ENCODE results near the gene TJAP1. TPM values are rescaled to one million over a fixed set of nuclear protein-coding genes. Genes with fewer than 3 reads are reported as not detected.

Gene TJAP1
- total and polyA plus RNA-seq, 8 donors, result 24.5 to 46.9 (median 37.5) TPM

GRCh38 chr6:43511824-43512415 is 34.5 kb downstream of the TJAP1 start:
- no peak overlapping the region for H3K4me3 ChIP-seq
- H3K36me3 ChIP-seq, result peaks cover 0 to 53% of the 10 kb centered on the region in 2 donors
- H3K9me3 ChIP-seq, result no peaks in the 10 kb centered on the region
- intact Hi-C loops (cut with DNase I), result no loop called here
- peaks cover 0 to 31% of the 10 kb centered on the region in 2 donors for H3K27me3 ChIP-seq
- no peak for DNase-seq
- peaks cover 29 to 64% of the 10 kb centered on the region in 2 donors for H3K4me1 ChIP-seq
- TF ChIP-seq CTCF (IDR thresholded peaks at IDR 0.05), result no peak
- ATAC-seq, result no peak
- H3K27ac ChIP-seq, result no peak overlapping the region

GRCh38 chr6:43515808-43516207 is 38.4 kb downstream of the TJAP1 start:
- intact Hi-C loops (cut with DNase I), result no loop called here
- ATAC-seq (no peak), DNase-seq (no peak)
- peak overlapping the region; percentile 85 to 90 for H3K27ac ChIP-seq
- H3K4me1 ChIP-seq, result peaks cover 31 to 59% of the 10 kb centered on the region in 2 donors
- no peak for TF ChIP-seq CTCF (IDR thresholded peaks at IDR 0.05)
- H3K9me3 ChIP-seq, result no peaks in the 10 kb centered on the region
- peaks cover 0 to 68% of the 10 kb centered on the region in 2 donors for H3K36me3 ChIP-seq
- H3K27me3 ChIP-seq, result no peaks in the 10 kb centered on the region
- peak overlapping the region; percentile 73 to 96 for H3K4me3 ChIP-seq

GRCh38 chr6:43516367-43516696 is 39.0 kb downstream of the TJAP1 start:
- Histone ChIP-seq H3K27ac (peak overlapping the region; percentile 85 to 90), H3K36me3 (peaks cover 0 to 68% of the 10 kb centered on the region in 2 donors), H3K4me3 (peak overlapping the region; percentile 73 to 96), H3K9me3 (no peaks in the 10 kb centered on the region), H3K4me1 (peaks cover 29 to 57% of the 10 kb centered on the region in 2 donors), H3K27me3 (no peaks in the 10 kb centered on the region)
- TF ChIP-seq CTCF (IDR thresholded peaks at IDR 0.05), result no peak
- no peak for DNase-seq
- no peak for ATAC-seq
- intact Hi-C loops (cut with DNase I), result no loop called here

- H3K27me3 ChIP-seq, result no peaks in the 10 kb centered on the region
- peaks cover 29 to 55% of the 10 kb centered on the region in 2 donors for H3K4me1 ChIP-seq
- intact Hi-C loops (cut with DNase I), result no loop called here
- peak within 1 kb of the TSS; percentile 73 to 96 for H3K4me3 ChIP-seq
- H3K27ac ChIP-seq, result peak within 1 kb of the TSS; percentile 85 to 90
- ATAC-seq (peak; percentile 92), DNase-seq (peak; percentile 95 to 98 (median 98))
- no peak for TF ChIP-seq CTCF (IDR thresholded peaks at IDR 0.05)
- peaks cover 0 to 68% of the 10 kb centered on the region in 2 donors for H3K36me3 ChIP-seq
- H3K9me3 ChIP-seq, result no peaks in the 10 kb centered on the region
Observed at GRCh38 chr6:43516697-43517504, 39.5 kb downstream of the TJAP1 start, which contains the start of the genes POLR1C and YIPF3. TSS of gene POLR1C (plus strand) at chr6:43517089. CDS start at chr6:43517110, 21 bp downstream. TSS of gene YIPF3 (minus strand) at chr6:43516926. CDS start at chr6:43516807, 119 bp downstream.

All from left lung (tissue), 10 donors.